Spleen (tissue), 11 donors: ENCODE measurements around the gene PLEKHN1. TPM values are rescaled to one million over a fixed set of nuclear protein-coding genes. Genes with fewer than 3 reads are reported as not detected.

Experiments
- DNase-seq: peaks from one replicate; pipeline ENCODE4 v3.0.0-alpha.2; 2020
- H3K27ac ChIP-seq, 8 donors: fragments of 200-600 bp; sonication (generic) in 7 of 8; 1 replicate in 4 of 8; 2 replicates in 4 of 8; pipeline versions ENCODE4 v1.5.0 to v1.8.0; 2016 to 2021; ENCODE audit warnings: inconsistent platforms in 4 of 8, mild to moderate bottlenecking in 4 of 8, moderate library complexity in 1 of 8
- H3K27me3 ChIP-seq, 7 donors: fragments of 200-600 bp; sonication (generic) in 6 of 7; replicated peaks in 1 of 7; 1 replicate in 4 of 7; 2 replicates in 3 of 7; pipeline versions ENCODE4 v1.5.0 to v1.8.0; 2016 to 2021; ENCODE audit warnings: inconsistent platforms in 3 of 7, mild to moderate bottlenecking in 1 of 7
- H3K36me3 ChIP-seq, 6 donors: fragments of 200-600 bp; sonication (generic) in 5 of 6; 1 replicate in 4 of 6; 2 replicates in 2 of 6; pipeline versions ENCODE4 v1.5.0 to v1.8.0; 2016 to 2021; ENCODE audit warnings: inconsistent platforms in 2 of 6
- H3K4me1 ChIP-seq, 6 donors: fragments of 200-600 bp; sonication (generic) in 5 of 6; 1 replicate in 3 of 6; 2 replicates in 3 of 6; pipeline versions ENCODE4 v1.5.0 to v1.8.0; 2016 to 2021; ENCODE audit warnings: inconsistent platforms in 3 of 6
- H3K4me3 ChIP-seq, 8 donors: fragments of 200-600 bp; sonication (generic) in 7 of 8; 1 replicate in 4 of 8; 2 replicates in 4 of 8; pipeline versions ENCODE4 v1.5.0 to v1.8.0; 2016 to 2021; ENCODE audit warnings: inconsistent platforms in 4 of 8, mild to moderate bottlenecking in 4 of 8, moderate library complexity in 2 of 8
- H3K9me3 ChIP-seq, 8 donors: fragments of 200-600 bp; sonication (generic) in 7 of 8; 1 replicate in 4 of 8; 2 replicates in 4 of 8; pipeline versions ENCODE4 v1.5.0 to v1.8.0; 2016 to 2021; ENCODE audit warnings: inconsistent platforms in 4 of 8
- CTCF ChIP-seq, 11 experiments: fragments of 200-600 bp in 7 of 11; fragments of 450-650 bp in 4 of 11; sonication (generic) in 4 of 11; IDR thresholded peaks in 8 of 11; conservative IDR thresholded peaks in 3 of 11; 1 replicate in 7 of 11; 2 replicates in 4 of 11; pipeline versions ENCODE4 v1.4.0 to v1.8.0; 2016 to 2021; ENCODE audit warnings: antibody characterized with exemption in 11 of 11, inconsistent platforms in 4 of 11, mild to moderate bottlenecking in 1 of 11
- POLR2A ChIP-seq, 3 donors: fragments of 450-650 bp; IDR thresholded peaks; one replicate each; pipeline ENCODE4 v1.5.1; 2017; ENCODE audit warnings: antibody characterized with exemption in 3 of 3, mild to moderate bottlenecking in 1 of 3
- POLR2AphosphoS5 ChIP-seq, 3 donors: sonication (generic); formaldehyde crosslinking; IDR thresholded peaks; one replicate each; pipeline ENCODE4 v1.5.1; 2017; ENCODE audit warnings: antibody characterized with exemption in 3 of 3
- WGBS, 5 donors: extraction: QIAGEN DNeasy Blood & Tissue Kit in 3 of 5; methylation state at CpG; one replicate each; pipeline versions ENCODE4 v1.1.5 to v1.1.7; 2013 to 2018; 5-methylcytosine and 5-hydroxymethylcytosine counted together
- intact Hi-C: fragments of 100-400 bp; cut with DNase I; formaldehyde crosslinking; loops from one replicate; pipeline ENCODE4 v1.15.0; 2023; ENCODE audit warnings: low total_unique reads
- polyA plus RNA-seq, 3 donors: library from polyadenylated mRNA; stranded (reverse); fragments of 200-250 nt; gene quantifications; one replicate each; pipeline ENCODE4 v1.2.1, GENCODE V29; 2013
- total RNA-seq, 7 donors: library from RNA; depleted of rRNA in 3 of 7; stranded (reverse); fragments of >200 nt in 3 of 7; fragmentation: NEBNext Ultra II Directional in 4 of 7; extraction: Animal tissue kit (Norgen Biotek cat#: 25700) in 4 of 7; gene quantifications; one replicate each; pipeline versions ENCODE4 v1.1.0 to v1.2.1, GENCODE V29; 2016 to 2021
- donor health status: healthy with polysubstance abuse.
- donor health status: DM: no; HTN: no; CAD: no; lungs with moderate emphysema.
- donor health status: DM: no; HTN: no; CAD: no.
- donor health status: Bipolar disorder and iron deficiency.
- donor health status: healthy.
- donor health status: DM: no; HTN: no; CAD: no.
- donor health status: DM: yes; HTN: yes; CAD: no.

Gene PLEKHN1
- total and polyA plus RNA-seq, 10 donors: 0.17 to 2.2 (median 0.95) TPM

- WGBS, 5 donors: 20 to 34% (median 25%) methylated on average over 24 to 37 of the region's 37 CpGs
Measured at GRCh38 chr1:934991-935750, 31.1 kb upstream of the PLEKHN1 start.

GRCh38 chr1:935751-936231 lies 30.5 kb upstream of the PLEKHN1 start:
- TF ChIP-seq POLR2AphosphoS5 (IDR thresholded peaks at IDR 0.05) (no peak), CTCF (IDR thresholded peaks at IDR 0.05 in 8 of 11, conservative IDR thresholded peaks at IDR 0.05 in 3 of 11) (no peak), POLR2A (IDR thresholded peaks at IDR 0.05) (no peak)
- Histone ChIP-seq H3K27ac (no peak overlapping the region), H3K36me3 (no peaks in the 10 kb centered on the region), H3K4me3 (no peak overlapping the region), H3K4me1 (peaks cover 8 to 67% (median 41%) of the 10 kb centered on the region in 6 donors), H3K27me3 (peaks cover 0 to 92% (median 57%) of the 10 kb centered on the region in 7 donors), H3K9me3 (no peaks in the 10 kb centered on the region)
- no peak for DNase-seq
- intact Hi-C loops: no loop called here
- 9 to 40% (median 35%) methylated on average over 13 to 30 of the region's 30 CpGs for WGBS, 5 donors

More at GRCh38 chr1:934991-935750, 31.1 kb upstream of the PLEKHN1 start:
- Histone ChIP-seq H3K9me3 (no peaks in the 10 kb centered on the region), H3K27me3 (peaks cover 0 to 92% (median 51%) of the 10 kb centered on the region in 7 donors), H3K27ac (no peak overlapping the region), H3K36me3 (no peaks in the 10 kb centered on the region), H3K4me1 (peaks cover 3 to 64% (median 35%) of the 10 kb centered on the region in 6 donors), H3K4me3 (no peak overlapping the region)
- intact Hi-C loops: no loop called here
- DNase-seq: no peak
- TF ChIP-seq POLR2A (IDR thresholded peaks at IDR 0.05) (no peak), POLR2AphosphoS5 (IDR thresholded peaks at IDR 0.05) (peak in 2 of 3 donors; percentile 16 to 38)

- Histone ChIP-seq H3K27me3 (peaks cover 8 to 92% (median 65%) of the 10 kb centered on the region in 7 donors), H3K4me1 (peaks cover 16 to 68% (median 46%) of the 10 kb centered on the region in 6 donors), H3K27ac (no peak overlapping the region), H3K9me3 (no peaks in the 10 kb centered on the region), H3K36me3 (no peaks in the 10 kb centered on the region), H3K4me3 (no peak overlapping the region)
- no peak for TF ChIP-seq POLR2A (IDR thresholded peaks at IDR 0.05)
- no peak for TF ChIP-seq POLR2AphosphoS5 (IDR thresholded peaks at IDR 0.05)
- no peak for TF ChIP-seq CTCF (IDR thresholded peaks at IDR 0.05 in 8 of 11, conservative IDR thresholded peaks at IDR 0.05 in 3 of 11)
- DNase-seq: no peak
- WGBS, 5 donors: 77 to 87% (median 85%) methylated on average over 22 to 45 of the region's 45 CpGs
- intact Hi-C loops: no loop called here
Measured at GRCh38 chr1:936348-937264, 29.7 kb upstream of the PLEKHN1 start.

GRCh38 chr1:937521-937920 lies 28.8 kb upstream of the PLEKHN1 start:
- 87 to 90% (median 88%) methylated on average over 11 to 16 of the region's 16 CpGs for WGBS, 5 donors
- H3K27me3 ChIP-seq: peaks cover 9 to 92% (median 74%) of the 10 kb centered on the region in 7 donors
- DNase-seq: no peak
- H3K36me3 ChIP-seq: no peaks in the 10 kb centered on the region
- TF ChIP-seq POLR2A (IDR thresholded peaks at IDR 0.05) (no peak), CTCF (IDR thresholded peaks at IDR 0.05 in 8 of 11, conservative IDR thresholded peaks at IDR 0.05 in 3 of 11) (no peak), POLR2AphosphoS5 (IDR thresholded peaks at IDR 0.05) (no peak)
- H3K4me3 ChIP-seq: no peak overlapping the region
- peak overlapping the region in 1 of 8 donors; percentile 85 for H3K27ac ChIP-seq
- peaks cover 21 to 68% (median 48%) of the 10 kb centered on the region in 6 donors for H3K4me1 ChIP-seq
- H3K9me3 ChIP-seq: no peaks in the 10 kb centered on the region
- intact Hi-C loops: no loop called here
